Right atrium auricular region (tissue), 2 donors: ENCODE measurements around the gene MANSC1. TPM values are rescaled to one million over a fixed set of nuclear protein-coding genes. Genes with fewer than 3 reads are reported as not detected.

Experiments
- DNase-seq: peaks from one replicate; pipeline ENCODE4 v3.0.0-alpha.2; 2019; ENCODE audit warnings: low spot score
- H3K27ac ChIP-seq, 2 donors: fragments of 200-600 bp; sonication (generic); 1 replicate in 1 of 2; 2 replicates in 1 of 2; pipeline ENCODE4 v1.5.1; 2016 to 2019
- H3K27me3 ChIP-seq, 2 donors: fragments of 200-600 bp; sonication (generic); one replicate each; pipeline versions ENCODE4 v1.5.1 to v1.6.0; 2017 to 2019
- H3K36me3 ChIP-seq: fragments of 200-600 bp; sonication (generic); one replicate; pipeline ENCODE4 v1.5.1; 2016
- H3K4me1 ChIP-seq, 2 donors: fragments of 200-600 bp; sonication (generic); one replicate each; pipeline versions ENCODE4 v1.5.1 to v1.6.0; 2017 to 2019
- H3K4me3 ChIP-seq, 2 donors: fragments of 200-600 bp; sonication (generic); 1 replicate in 1 of 2; 2 replicates in 1 of 2; pipeline ENCODE4 v1.5.1; 2017 to 2019; ENCODE audit warnings: mild to moderate bottlenecking in 1 of 2, moderate library complexity in 1 of 2
- H3K9me3 ChIP-seq, 2 donors: fragments of 200-600 bp; sonication (generic); one replicate each; pipeline ENCODE4 v1.5.1; 2019
- total RNA-seq, 2 donors: library from RNA; depleted of rRNA; stranded (reverse); fragments of >200 nt; gene quantifications; one replicate each; pipeline ENCODE4 v1.1.0, GENCODE V29; 2016
- TF ChIP-seq, protein P1 (sequence below), 2 donors: fragments of 200-600 bp; sonication (generic); IDR thresholded peaks; one replicate each; pipeline ENCODE4 v1.5.1; 2019; ENCODE audit warnings: antibody characterized with exemption in 2 of 2

The MANSC1 gene
- total RNA-seq, 2 donors from 2014 or later = 16.5 to 28.0 TPM

DNA sequence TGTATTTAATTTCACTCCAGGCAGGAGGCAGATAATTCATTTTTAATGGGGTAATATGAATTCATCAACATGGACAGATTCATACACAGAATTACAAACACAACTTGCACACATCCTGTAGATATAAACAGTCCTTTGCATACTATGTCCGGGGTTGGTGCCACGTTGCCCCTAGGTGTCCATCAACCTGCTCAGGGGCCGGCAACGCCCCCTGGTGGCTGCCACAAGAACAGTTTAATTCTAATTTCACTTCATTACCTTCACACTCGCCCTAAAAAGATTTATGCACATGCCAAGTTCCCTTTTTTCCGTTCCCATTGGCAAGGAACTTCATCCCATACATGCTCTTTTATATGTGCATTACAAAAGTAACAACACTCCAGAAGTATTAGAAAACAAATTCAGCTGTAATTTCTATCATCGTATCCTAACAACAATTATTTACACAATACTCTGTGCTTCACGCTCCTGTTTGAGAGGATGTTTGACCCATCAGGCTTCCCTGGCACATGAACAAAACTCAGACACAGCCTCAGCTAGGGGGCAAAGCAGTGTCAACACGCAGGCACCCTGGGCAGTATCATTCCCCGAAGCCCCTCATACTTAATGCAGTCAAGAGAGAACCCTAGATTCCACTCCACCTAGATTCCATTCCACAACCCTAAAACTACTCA, 15.5 kb downstream of the MANSC1 start:
- Histone ChIP-seq H3K27me3 (no peaks in the 10 kb centered on the region), H3K4me1 (peaks cover 0 to 11% of the 10 kb centered on the region in 2 donors), H3K36me3 (no peaks in the 10 kb centered on the region), H3K9me3 (no peaks in the 10 kb centered on the region), H3K4me3 (no peak overlapping the region), H3K27ac (no peak overlapping the region)
- TF ChIP-seq, protein P1, sequence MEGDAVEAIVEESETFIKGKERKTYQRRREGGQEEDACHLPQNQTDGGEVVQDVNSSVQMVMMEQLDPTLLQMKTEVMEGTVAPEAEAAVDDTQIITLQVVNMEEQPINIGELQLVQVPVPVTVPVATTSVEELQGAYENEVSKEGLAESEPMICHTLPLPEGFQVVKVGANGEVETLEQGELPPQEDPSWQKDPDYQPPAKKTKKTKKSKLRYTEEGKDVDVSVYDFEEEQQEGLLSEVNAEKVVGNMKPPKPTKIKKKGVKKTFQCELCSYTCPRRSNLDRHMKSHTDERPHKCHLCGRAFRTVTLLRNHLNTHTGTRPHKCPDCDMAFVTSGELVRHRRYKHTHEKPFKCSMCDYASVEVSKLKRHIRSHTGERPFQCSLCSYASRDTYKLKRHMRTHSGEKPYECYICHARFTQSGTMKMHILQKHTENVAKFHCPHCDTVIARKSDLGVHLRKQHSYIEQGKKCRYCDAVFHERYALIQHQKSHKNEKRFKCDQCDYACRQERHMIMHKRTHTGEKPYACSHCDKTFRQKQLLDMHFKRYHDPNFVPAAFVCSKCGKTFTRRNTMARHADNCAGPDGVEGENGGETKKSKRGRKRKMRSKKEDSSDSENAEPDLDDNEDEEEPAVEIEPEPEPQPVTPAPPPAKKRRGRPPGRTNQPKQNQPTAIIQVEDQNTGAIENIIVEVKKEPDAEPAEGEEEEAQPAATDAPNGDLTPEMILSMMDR (IDR thresholded peaks at IDR 0.05) = peak; percentile 80 to 92
- DNase-seq = no peak

DNA sequence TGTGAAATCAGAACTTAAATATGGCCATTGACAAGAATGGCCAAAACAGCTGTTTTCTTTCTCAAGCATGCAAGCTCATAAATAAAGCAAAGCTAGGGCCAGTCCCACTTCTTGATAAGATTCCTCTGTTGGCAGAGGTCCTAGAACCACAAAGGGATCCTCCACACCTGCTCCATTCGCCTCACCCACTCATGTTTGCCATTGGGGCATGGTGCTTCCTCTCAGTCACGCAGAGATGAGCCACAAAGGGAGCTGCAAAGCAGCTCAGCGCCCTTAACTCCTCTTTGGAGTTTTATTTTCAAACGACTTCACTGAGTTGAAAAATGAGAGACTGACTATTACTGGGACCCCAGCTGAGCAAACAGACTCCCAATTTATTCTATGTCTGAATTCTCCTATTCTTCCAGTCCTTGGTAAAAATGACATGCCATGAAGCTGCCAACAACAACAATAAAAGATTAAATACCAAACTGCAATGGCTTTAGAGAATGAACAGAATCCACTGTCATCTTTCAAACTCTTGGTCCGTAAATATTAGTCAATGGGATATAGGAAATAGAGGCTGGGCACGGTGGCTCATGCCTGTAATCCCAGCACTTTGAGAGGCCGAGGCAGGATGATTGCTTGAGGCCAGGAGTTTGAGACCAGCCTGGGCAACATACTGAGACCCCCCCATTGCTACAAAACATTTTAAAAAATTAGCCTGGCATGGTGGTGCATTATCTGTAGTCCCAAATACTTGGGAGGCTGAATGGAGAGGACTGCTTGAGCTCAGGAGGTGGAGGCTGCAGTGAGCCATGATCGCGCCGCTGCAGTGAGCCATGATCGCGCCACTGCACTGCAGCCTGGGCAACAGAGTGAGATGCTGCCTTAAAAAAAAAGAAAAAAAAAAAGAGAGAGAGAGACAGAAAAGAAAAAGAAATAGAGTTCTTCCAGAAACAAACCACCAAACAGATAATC, 16.4 kb downstream of the MANSC1 start:
- Histone ChIP-seq H3K27me3 (no peaks in the 10 kb centered on the region), H3K9me3 (no peaks in the 10 kb centered on the region), H3K4me3 (no peak overlapping the region), H3K4me1 (peaks cover 0 to 11% of the 10 kb centered on the region in 2 donors), H3K36me3 (no peaks in the 10 kb centered on the region), H3K27ac (no peak overlapping the region)
- TF ChIP-seq, protein P1 (IDR thresholded peaks at IDR 0.05) = no peak
- no peak for DNase-seq

DNA sequence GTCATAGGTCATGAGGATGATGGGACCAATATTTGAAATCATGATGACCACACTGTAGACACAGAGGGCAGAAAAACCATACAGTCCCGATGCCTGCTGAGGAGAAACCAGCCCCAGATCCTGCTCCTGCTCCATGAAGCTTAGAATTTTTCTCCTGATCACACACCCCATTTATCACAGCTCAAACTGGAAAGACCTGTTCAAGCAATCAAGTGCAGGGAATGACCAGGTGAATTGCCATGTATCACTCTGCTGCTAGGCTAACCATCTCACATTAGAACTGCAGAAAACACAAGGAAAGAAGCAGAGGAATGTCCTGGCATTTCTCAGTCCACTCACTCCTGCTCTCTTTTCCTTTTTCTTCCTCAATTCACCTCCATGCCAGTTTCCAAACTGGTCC, 18.1 kb downstream of the MANSC1 start:
- no peaks in the 10 kb centered on the region for H3K9me3 ChIP-seq
- H3K36me3 ChIP-seq = no peaks in the 10 kb centered on the region
- H3K4me1 ChIP-seq = peaks cover 0 to 20% of the 10 kb centered on the region in 2 donors
- H3K27ac ChIP-seq = no peak overlapping the region
- H3K27me3 ChIP-seq = no peaks in the 10 kb centered on the region
- DNase-seq = no peak
- no peak overlapping the region for H3K4me3 ChIP-seq
- TF ChIP-seq, protein P1 (IDR thresholded peaks at IDR 0.05) = no peak

DNA sequence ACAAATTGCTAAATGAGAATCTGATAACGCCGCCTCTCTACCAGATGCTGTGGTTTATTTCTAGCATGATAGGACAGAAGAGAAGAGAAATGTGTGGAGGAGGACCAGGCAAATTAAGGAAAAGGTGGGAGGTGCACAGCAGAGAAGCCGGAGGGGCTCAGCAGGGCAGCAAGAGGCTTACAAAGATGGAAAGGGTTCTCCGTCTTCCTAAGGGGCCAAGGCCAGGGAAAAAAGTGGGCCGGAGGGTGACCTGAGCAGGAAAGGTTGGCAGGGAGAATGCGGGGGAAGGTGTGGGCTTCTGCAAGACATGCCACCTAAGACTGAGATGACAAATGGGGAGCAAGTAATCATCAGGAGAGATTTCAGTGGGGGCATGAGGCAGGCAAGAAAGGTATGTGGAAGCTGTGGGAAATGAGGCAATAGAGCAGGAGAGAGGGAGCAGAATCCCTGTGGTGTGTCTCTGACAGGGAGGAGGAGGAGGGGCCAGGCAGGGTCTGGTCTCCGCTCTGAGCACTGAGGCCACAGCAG, 18.7 kb downstream of the MANSC1 start:
- no peaks in the 10 kb centered on the region for H3K27me3 ChIP-seq
- peaks cover 0 to 20% of the 10 kb centered on the region in 2 donors for H3K4me1 ChIP-seq
- no peak overlapping the region for H3K4me3 ChIP-seq
- H3K36me3 ChIP-seq = no peaks in the 10 kb centered on the region
- H3K9me3 ChIP-seq = no peaks in the 10 kb centered on the region
- TF ChIP-seq, protein P1 (IDR thresholded peaks at IDR 0.05) = no peak
- no peak for DNase-seq
- no peak overlapping the region for H3K27ac ChIP-seq

DNA sequence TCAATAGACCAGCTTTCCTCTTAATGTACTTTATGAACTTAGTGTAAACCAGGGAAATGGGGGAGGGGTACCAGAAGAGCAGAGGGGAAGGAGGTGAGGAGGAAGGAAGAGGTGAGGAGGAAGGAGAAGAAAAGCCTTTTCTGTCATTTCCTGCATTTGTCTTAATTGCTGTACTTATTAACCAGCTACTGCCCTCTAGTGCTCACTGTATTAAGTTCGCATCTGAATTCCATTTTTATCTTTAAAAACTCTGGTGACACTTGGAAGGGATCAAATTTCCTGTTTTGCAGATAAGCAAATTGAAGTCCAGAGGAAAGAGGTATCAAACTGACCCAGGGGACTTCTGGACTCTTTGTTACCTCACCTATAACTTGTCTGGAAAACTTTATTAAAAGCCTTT, 22.2 kb downstream of the MANSC1 start:
- no peak overlapping the region for H3K4me3 ChIP-seq
- no peak overlapping the region for H3K27ac ChIP-seq
- no peaks in the 10 kb centered on the region for H3K9me3 ChIP-seq
- H3K36me3 ChIP-seq = no peaks in the 10 kb centered on the region
- H3K4me1 ChIP-seq = peaks cover 0 to 8% of the 10 kb centered on the region in 2 donors
- no peak for DNase-seq
- TF ChIP-seq, protein P1 (IDR thresholded peaks at IDR 0.05) = peak; percentile 51 to 77
- no peaks in the 10 kb centered on the region for H3K27me3 ChIP-seq
